ENCODE data around the gene MS4A15.
"Not testable (repeated sequence)": the region's sequence is repeated elsewhere in the genome, so short reads cannot be mapped to it uniquely, and the experiment has no call there.

MS4A15 gene

GRCh38 chr11:60756307-60757032 is at the start of gene MS4A15:
MS4A15 (plus strand) TSS chr11:60756867; CDS start chr11:60763734, 6,867 bp downstream.
- DNase-seq = no peak

GRCh38 chr11:60706931-60707330 is 49.7 kb upstream of the MS4A15 start:
- DNase-seq = no peak

- no peak for DNase-seq
Measured at GRCh38 chr11:60710482-60710881, 46.2 kb upstream of the MS4A15 start.

- DNase-seq = no peak
Measured at GRCh38 chr11:60711276-60711675, 45.4 kb upstream of the MS4A15 start.

- DNase-seq = not testable (repeated sequence)
Measured at GRCh38 chr11:60713423-60713822, 43.2 kb upstream of the MS4A15 start.

GRCh38 chr11:60717956-60718355 is 38.7 kb upstream of the MS4A15 start:
- no peak for DNase-seq

GRCh38 chr11:60718524-60719316 is 37.9 kb upstream of the MS4A15 start:
- no peak for DNase-seq

GRCh38 chr11:60719391-60719790 is 37.3 kb upstream of the MS4A15 start:
- no peak for DNase-seq

GRCh38 chr11:60720460-60720859 is 36.2 kb upstream of the MS4A15 start:
- no peak for DNase-seq

- DNase-seq = no peak
Measured at GRCh38 chr11:60724420-60724819, 32.2 kb upstream of the MS4A15 start, which contains the start of gene MS4A18. MS4A18 (plus strand) TSS chr11:60724720.

GRCh38 chr11:60725592-60725991 is 31.1 kb upstream of the MS4A15 start:
- DNase-seq = no peak

GRCh38 chr11:60731586-60731985 is 25.1 kb upstream of the MS4A15 start:
- DNase-seq = no peak

- no peak for DNase-seq
Measured at GRCh38 chr11:60734279-60734678, 22.4 kb upstream of the MS4A15 start.

GRCh38 chr11:60739114-60739513 is 17.6 kb upstream of the MS4A15 start:
- DNase-seq = no peak

GRCh38 chr11:60740573-60740972 is 16.1 kb upstream of the MS4A15 start:
- DNase-seq = no peak

GRCh38 chr11:60741421-60741820 is 15.2 kb upstream of the MS4A15 start:
- no peak for DNase-seq

GRCh38 chr11:60743058-60743457 is 13.6 kb upstream of the MS4A15 start:
- no peak for DNase-seq

GRCh38 chr11:60744114-60744513 is 12.6 kb upstream of the MS4A15 start:
- DNase-seq = no peak

GRCh38 chr11:60747359-60747873 is 9.3 kb upstream of the MS4A15 start:
- DNase-seq = no peak

- DNase-seq = no peak
Measured at GRCh38 chr11:60748225-60748624, 8.4 kb upstream of the MS4A15 start.

GRCh38 chr11:60748821-60749220 is 7.8 kb upstream of the MS4A15 start:
- DNase-seq = no peak

GRCh38 chr11:60750911-60751310 is 5.8 kb upstream of the MS4A15 start:
- DNase-seq = no peak

GRCh38 chr11:60753309-60753708 is 3.4 kb upstream of the MS4A15 start:
- no peak for DNase-seq

GRCh38 chr11:60754887-60755286 is 1.8 kb upstream of the MS4A15 start:
- DNase-seq = no peak

Measured in activated naive CD4-positive, alpha-beta T cell (primary cell).